Measurements from ENCODE around the gene AGAP2.

AGAP2 gene

DNA sequence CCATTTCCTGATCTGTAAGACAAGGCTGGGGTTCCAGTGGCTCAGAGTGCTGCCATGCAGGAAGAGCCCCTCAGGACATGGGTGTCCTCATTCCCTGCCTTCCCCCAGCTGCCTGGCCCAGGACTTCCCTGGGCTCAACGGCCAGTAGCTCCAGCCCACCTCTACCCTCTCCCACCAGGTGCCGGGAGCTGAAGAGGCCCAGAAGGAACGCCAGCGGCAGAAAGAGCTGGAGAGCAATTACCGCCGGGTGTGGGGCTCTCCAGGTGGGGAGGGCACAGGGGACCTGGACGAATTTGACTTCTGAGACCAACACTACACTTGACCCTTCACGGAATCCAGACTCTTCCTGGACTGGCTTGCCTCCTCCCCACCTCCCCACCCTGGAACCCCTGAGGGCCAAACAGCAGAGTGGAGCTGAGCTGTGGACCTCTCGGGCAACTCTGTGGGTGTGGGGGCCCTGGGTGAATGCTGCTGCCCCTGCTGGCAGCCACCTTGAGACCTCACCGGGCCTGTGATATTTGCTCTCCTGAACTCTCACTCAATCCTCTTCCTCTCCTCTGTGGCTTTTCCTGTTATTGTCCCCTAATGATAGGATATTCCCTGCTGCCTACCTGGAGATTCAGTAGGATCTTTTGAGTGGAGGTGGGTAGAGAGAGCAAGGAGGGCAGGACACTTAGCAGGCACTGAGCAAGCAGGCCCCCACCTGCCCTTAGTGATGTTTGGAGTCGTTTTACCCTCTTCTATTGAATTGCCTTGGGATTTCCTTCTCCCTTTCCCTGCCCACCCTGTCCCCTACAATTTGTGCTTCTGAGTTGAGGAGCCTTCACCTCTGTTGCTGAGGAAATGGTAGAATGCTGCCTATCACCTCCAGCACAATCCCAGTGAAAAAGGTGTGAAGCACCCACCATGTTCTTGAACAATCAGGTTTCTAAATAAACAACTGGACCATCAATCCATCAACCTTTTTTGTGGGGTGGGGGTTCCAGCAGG is 17.6 kb downstream of the AGAP2 start:
- TF ChIP-seq, protein P1, sequence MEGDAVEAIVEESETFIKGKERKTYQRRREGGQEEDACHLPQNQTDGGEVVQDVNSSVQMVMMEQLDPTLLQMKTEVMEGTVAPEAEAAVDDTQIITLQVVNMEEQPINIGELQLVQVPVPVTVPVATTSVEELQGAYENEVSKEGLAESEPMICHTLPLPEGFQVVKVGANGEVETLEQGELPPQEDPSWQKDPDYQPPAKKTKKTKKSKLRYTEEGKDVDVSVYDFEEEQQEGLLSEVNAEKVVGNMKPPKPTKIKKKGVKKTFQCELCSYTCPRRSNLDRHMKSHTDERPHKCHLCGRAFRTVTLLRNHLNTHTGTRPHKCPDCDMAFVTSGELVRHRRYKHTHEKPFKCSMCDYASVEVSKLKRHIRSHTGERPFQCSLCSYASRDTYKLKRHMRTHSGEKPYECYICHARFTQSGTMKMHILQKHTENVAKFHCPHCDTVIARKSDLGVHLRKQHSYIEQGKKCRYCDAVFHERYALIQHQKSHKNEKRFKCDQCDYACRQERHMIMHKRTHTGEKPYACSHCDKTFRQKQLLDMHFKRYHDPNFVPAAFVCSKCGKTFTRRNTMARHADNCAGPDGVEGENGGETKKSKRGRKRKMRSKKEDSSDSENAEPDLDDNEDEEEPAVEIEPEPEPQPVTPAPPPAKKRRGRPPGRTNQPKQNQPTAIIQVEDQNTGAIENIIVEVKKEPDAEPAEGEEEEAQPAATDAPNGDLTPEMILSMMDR (IDR thresholded peaks at IDR 0.05; ENCODE audit: insufficient read depth, low read length, poor library complexity, severe bottlenecking): no peak
- DNase-seq (ENCODE audit: extremely low read depth, insufficient read length): no peak
- Histone ChIP-seq H3K27me3 (replicated peaks; ENCODE audit: control insufficient read depth, insufficient read depth, low read length) (no peaks in the 10 kb centered on the region), H3K36me3 (ENCODE audit: control insufficient read depth, insufficient read depth, low read length) (peaks cover 38% of the 10 kb centered on the region), H3K4me3 (replicated peaks; ENCODE audit: low read depth, low read length) (no peak overlapping the region)

DNA sequence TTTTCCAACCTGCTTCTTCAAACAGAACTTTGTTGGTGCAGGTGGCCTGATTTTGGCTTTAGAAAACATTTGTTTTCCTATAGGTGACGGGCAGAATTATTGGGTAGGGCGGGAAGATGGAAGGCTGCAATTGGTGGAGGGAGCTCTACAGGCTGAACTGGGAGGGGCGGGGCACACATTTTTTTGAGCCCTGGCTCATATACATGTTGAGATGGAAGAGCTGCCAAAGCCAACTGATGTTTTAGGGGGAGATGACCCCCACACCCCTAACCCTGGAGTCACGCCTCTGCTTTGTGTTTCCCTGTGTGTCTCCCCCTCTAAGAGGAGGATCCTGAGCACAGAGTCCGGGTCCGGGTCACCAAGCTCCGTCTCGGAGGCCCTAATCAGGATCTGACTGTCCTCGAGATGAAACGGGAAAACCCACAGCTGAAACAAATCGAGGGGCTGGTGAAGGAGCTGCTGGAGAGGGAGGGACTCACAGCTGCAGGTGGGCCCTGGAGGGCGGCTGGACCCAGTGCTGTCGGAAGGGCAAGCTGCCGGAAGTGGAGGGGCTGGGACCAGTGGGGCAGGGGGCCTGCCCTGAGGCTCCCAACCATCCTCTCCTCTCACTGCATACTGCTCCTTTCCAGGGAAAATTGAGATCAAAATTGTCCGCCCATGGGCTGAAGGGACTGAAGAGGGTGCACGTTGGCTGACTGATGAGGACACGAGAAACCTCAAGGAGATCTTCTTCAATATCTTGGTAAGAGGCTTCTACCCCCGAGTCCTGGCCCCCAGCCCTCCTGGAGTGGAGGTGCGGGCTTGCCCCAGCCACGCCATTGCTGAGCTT is 18.6 kb downstream of the AGAP2 start:
- DNase-seq (ENCODE audit: extremely low read depth, insufficient read length): no peak
- Histone ChIP-seq H3K36me3 (ENCODE audit: control insufficient read depth, insufficient read depth, low read length) (peaks cover 37% of the 10 kb centered on the region), H3K4me3 (replicated peaks; ENCODE audit: low read depth, low read length) (no peak overlapping the region), H3K27me3 (replicated peaks; ENCODE audit: control insufficient read depth, insufficient read depth, low read length) (no peaks in the 10 kb centered on the region)
- TF ChIP-seq, protein P1 (IDR thresholded peaks at IDR 0.05; ENCODE audit: insufficient read depth, low read length, poor library complexity, severe bottlenecking): no peak

DNA sequence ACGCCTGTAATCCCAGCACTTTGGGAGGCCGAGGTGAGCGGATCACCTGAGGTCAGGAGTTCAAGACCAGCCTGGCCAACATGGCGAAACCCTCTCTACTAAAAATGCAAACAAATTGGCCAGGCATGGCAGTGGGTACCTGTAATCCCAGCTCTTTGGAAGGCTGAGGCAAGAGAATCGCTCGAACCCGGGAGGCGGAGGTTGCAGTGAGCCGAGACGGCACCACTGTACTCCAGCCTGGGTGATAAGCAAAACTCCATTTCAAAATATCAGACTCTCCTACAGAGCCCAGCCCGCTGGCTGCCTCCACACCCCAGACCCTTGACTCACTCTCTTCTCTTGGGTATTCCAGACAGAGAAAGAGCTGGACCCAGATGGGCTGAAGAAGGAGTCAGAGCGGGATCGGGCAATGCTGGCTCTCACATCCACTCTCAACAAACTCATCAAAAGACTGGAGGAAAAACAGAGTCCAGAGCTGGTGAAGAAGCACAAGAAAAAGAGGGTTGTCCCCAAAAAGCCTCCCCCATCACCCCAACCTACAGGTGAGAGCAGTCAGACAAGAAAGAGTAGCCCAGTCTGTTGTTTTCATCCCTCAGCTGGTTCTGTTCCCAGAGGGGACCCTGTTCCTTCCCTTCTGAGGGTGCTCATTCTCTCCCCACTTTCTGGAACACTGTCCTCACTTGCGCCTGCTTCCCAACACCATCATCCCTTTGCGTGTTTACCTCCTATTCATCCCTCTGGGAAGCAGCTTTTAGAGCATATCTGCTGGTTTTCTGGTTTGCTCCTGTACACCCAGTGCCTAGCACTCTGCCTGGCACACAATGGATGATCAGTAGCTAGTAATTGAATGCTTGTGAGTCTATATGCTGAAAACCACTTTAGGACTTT is 19.7 kb downstream of the AGAP2 start:
- Histone ChIP-seq H3K4me3 (replicated peaks; ENCODE audit: low read depth, low read length) (no peak overlapping the region), H3K27me3 (replicated peaks; ENCODE audit: control insufficient read depth, insufficient read depth, low read length) (no peaks in the 10 kb centered on the region), H3K36me3 (ENCODE audit: control insufficient read depth, insufficient read depth, low read length) (peaks cover 40% of the 10 kb centered on the region)
- TF ChIP-seq, protein P1 (IDR thresholded peaks at IDR 0.05; ENCODE audit: insufficient read depth, low read length, poor library complexity, severe bottlenecking): no peak
- DNase-seq (ENCODE audit: extremely low read depth, insufficient read length): no peak

DNA sequence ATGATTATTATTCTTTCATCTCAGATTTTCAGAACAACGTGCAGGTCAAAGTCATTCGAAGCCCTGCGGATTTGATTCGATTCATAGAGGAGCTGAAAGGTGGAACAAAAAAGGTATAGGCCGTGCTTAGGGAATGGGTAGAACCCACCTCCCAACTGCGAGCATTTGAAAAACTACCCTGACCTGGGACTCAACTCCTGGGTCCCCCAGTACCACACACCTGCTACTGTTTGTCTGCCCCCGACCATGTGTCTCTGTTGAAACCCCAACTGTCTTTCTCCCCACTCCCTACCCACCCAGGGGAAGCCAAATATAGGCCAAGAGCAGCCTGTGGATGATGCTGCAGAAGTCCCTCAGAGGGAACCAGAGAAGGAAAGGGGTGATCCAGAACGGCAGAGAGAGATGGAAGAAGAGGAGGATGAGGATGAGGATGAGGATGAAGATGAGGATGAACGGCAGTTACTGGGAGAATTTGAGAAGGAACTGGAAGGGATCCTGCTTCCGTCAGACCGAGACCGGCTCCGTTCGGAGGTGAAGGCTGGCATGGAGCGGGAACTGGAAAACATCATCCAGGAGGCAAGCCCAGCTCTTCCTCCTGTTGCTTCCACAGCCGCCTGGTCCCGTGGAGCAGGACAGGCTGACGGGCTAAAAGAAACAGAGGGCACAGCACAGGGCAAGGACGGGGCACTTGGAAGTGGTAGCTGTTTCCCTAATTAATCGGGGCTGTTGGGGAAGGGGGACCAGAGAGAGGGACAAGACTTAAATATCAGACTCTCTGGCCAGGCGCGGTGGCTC is 20.5 kb downstream of the AGAP2 start:
- H3K36me3 ChIP-seq (ENCODE audit: control insufficient read depth, insufficient read depth, low read length): peaks cover 40% of the 10 kb centered on the region
- TF ChIP-seq, protein P1 (IDR thresholded peaks at IDR 0.05; ENCODE audit: insufficient read depth, low read length, poor library complexity, severe bottlenecking): no peak
- no peaks in the 10 kb centered on the region for H3K27me3 ChIP-seq (replicated peaks; ENCODE audit: control insufficient read depth, insufficient read depth, low read length)
- H3K4me3 ChIP-seq (replicated peaks; ENCODE audit: low read depth, low read length): no peak overlapping the region
- no peak for DNase-seq (ENCODE audit: extremely low read depth, insufficient read length)

All from GM06990 (cell line).